22Rv1 (cell line): Measurements from ENCODE around the gene PREP.

Experiments used
- H3K27ac ChIP-seq: fragments of 450-650 bp; 2 replicates; pipeline ENCODE4 v1.5.1; 2017
- ZFX ChIP-seq: fragments of 450-650 bp; IDR thresholded peaks from 2 replicates; pipeline ENCODE4 v1.6.1; 2017; ENCODE audit warnings: antibody characterized with exemption, borderline replicate concordance
- TF ChIP-seq, protein P1 (sequence below): fragments of 450-650 bp; IDR thresholded peaks from 2 replicates; pipeline ENCODE4 v1.5.1; 2017; ENCODE audit warnings: mild to moderate bottlenecking

PREP gene

DNA sequence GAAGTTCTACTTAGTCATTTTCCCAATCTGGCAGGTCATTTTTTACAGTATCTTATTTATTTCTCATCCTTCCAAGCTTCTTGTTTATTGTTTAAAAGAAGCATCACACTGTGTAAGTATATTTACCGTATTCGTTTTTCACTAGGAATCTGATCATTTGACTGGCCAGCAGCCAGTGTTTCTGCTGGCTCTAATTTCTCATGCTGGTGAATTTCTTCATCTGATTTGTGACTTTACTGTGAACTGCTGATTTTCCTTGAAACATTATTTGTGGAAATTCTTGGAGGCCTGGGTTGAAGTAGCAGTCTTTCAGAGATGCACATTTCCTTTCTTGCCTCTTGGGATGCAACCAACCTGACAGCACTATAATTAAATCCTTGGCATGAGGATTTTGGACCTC, 65.9 kb downstream of the PREP start:
- H3K27ac ChIP-seq = no peak overlapping the region
- TF ChIP-seq, protein P1, sequence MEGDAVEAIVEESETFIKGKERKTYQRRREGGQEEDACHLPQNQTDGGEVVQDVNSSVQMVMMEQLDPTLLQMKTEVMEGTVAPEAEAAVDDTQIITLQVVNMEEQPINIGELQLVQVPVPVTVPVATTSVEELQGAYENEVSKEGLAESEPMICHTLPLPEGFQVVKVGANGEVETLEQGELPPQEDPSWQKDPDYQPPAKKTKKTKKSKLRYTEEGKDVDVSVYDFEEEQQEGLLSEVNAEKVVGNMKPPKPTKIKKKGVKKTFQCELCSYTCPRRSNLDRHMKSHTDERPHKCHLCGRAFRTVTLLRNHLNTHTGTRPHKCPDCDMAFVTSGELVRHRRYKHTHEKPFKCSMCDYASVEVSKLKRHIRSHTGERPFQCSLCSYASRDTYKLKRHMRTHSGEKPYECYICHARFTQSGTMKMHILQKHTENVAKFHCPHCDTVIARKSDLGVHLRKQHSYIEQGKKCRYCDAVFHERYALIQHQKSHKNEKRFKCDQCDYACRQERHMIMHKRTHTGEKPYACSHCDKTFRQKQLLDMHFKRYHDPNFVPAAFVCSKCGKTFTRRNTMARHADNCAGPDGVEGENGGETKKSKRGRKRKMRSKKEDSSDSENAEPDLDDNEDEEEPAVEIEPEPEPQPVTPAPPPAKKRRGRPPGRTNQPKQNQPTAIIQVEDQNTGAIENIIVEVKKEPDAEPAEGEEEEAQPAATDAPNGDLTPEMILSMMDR = no peak
- no peak for TF ChIP-seq ZFX

- no peak overlapping the region for H3K27ac ChIP-seq
- TF ChIP-seq ZFX = no peak
- TF ChIP-seq, protein P1 = no peak
These were observed 70.3 kb downstream of the PREP start for GRCh38 chr6:105332576-105332975.

- no peak for TF ChIP-seq ZFX
- TF ChIP-seq, protein P1 = no peak
- no peak overlapping the region for H3K27ac ChIP-seq
These were observed 71.0 kb downstream of the PREP start for GRCh38 chr6:105331927-105332326.

DNA sequence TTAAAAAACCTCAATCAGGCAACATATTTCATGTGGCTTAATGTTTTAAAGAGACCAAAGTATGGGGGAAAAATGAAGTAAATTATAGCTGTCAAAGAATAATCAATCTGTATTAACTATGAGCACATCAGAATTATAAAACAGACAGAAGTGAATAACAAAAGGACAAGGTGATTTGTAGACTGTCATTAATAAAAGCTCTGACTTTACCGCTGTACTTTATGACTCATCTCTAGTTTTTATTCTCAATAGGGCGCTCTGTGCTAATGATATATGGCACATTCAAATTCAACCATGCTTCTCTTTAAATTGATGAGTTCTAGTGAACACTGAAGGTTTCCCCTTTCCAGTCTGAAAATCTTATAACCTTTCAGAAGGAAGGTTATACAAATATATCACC, 72.0 kb downstream of the PREP start:
- no peak overlapping the region for H3K27ac ChIP-seq
- TF ChIP-seq, protein P1 = no peak
- TF ChIP-seq ZFX = no peak

DNA sequence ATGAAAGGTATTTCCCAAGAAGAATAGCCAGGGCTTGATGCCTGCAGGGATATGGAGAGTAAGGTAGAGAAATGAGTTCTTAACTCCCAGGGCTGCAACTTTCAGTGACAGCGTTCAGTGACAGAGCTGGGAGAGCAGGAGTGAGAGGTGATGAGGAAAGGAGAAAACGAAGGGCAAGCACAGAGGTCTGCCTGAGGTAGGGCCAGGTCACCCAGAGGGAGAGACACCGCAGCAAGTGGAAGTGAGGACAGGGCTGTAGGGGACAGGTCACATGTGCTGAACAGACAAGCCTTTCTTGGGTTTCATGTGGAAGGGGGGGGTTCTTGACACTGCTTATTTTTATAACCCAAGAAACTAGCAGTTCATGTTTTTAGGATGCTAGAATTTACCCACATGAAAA, 72.5 kb downstream of the PREP start:
- no peak overlapping the region for H3K27ac ChIP-seq
- no peak for TF ChIP-seq ZFX
- TF ChIP-seq, protein P1 = no peak

DNA sequence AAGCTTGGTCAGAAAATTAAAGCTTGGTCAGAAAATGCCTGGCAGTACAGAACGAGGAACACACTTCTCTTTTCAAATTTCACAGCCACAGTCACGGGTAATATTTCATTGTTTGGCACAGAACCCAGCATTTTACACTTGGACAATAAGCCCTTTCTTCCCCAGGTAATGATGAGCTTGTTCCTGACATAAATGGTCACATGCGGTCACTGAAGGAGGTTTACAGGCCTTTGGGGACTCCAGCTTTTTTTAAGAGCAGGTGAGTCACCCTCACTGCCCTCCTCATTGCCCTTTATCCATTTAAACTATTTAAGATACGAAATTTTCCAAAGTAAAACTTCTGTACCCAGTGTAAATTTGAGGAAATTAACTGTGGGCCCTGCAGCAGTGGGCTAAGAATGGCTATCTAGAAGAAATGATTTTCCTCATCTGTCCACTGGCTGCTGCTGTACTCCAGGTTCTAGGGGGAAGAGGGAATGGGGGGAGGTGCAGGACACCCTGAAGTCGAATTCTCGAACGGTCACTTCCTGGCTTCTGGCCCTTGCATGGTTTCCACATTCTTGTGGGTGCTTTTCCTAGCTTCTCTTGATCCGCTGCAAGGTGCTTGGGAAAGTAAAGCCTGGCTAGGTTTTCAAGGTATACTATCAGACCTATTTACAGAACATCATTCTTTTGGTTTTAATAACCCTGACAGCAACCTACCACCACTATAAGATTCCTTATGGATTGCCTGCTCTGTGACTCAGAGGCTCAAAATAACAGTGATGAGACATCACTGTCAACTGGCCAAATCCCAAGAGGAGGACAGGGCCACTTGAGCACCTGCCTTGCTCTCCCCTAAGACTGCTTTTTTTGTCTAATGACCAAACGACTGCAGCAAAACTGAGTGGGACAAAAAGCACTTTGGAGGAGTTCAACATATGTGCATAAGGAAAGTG, 75.8 kb downstream of the PREP start:
- no peak for TF ChIP-seq ZFX
- TF ChIP-seq, protein P1 = no peak

DNA sequence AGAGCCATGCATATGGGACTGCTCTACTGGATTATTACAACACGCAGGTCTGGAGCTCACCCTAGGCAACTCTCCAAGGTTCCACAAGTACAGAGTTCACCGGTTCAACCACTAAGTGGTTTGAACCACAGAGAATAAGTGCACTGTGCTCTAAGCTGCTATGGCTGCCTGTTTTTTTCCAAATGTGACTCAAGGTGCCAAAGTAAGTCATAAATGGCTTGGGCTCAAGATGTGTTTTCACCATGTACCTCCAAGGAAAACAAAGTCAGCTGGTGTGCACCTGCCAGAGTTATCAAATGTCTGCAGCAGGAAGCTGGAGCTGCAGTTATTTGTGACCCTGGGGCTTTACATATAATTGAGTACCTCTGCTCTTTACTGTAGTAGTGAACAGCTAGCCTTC, 76.7 kb downstream of the PREP start:
- no peak for TF ChIP-seq ZFX
- TF ChIP-seq, protein P1 = no peak
- peak overlapping the region; percentile 53 for H3K27ac ChIP-seq

More for the DNA sequence above, 75.8 kb downstream of the PREP start:
- peak overlapping the region; percentile 53 for H3K27ac ChIP-seq
